ENCODE results near the gene SUGP2.
"Not testable (repeated sequence)": the region's sequence is repeated elsewhere in the genome, so short reads cannot be mapped to it uniquely, and the experiment has no call there.

SUGP2 gene

DNA sequence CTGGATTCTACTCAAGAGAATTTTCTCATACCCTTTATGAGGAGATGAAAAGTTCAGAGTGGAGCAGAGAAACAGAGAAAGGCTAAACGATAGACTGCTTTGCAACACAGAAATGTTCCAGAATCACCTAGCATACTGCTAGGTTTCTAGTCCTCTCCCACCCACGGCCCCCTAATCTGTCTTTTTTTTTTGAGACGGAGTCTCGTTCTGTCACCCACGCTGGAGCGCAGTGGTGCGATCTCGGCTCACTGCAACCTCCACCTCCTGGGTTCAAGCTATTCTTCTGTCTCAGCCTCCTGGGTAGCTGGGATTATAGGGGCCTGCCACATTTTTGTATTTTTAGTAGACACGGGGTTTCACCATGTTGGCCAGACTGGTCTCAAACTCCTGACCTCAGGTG lies 4.8 kb downstream of the SUGP2 start:
- DNase-seq, result no peak

DNA sequence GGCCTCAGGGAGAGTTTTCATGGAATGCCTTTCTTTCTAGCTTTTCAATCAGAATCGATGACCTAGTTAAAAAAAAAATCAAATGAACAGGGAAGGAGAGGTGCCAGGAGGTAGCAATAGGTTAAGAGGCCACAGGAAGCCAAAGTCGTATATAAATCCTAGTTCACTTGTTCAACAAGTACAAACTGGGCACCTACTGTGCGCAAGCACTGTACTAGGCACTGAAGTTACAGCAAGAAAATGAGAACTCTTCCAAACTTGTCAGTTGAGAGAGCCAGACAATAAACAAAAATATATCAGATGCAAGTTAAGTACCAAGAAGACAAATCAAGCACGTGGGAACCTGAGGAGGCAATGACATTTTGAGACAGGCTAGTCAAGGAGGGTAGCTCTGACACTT lies 6.1 kb downstream of the SUGP2 start:
- no peak for DNase-seq

GRCh38 chr19:19026299-19026971 lies 6.9 kb downstream of the SUGP2 start:
- no peak for DNase-seq

- DNase-seq, result no peak
Observed at GRCh38 chr19:19025861-19026260, 7.5 kb downstream of the SUGP2 start.

- not testable (repeated sequence) for DNase-seq
Observed at GRCh38 chr19:19023376-19023775, 9.9 kb downstream of the SUGP2 start.

GRCh38 chr19:19022380-19022961 lies 10.8 kb downstream of the SUGP2 start:
- DNase-seq, result no peak

DNA sequence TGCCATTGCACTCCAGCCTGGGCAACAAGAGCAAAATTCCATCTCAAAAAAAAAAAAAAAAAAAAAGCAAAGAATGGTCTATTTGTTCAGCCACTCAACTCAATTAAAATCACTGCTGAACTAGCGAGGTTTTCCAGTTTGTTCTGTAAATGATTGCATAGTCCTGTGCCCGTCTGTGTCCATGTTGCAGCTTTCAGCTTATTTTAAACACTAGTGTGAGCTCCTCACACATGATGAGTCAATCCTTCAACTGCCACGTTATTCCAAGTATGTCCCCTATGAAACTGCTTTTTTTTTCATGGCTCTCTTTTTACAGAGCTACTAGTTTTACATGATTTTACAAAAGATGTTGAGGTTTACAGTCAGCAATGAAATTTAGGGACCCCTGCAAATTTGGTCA lies 12.2 kb downstream of the SUGP2 start:
- DNase-seq, result no peak

DNA sequence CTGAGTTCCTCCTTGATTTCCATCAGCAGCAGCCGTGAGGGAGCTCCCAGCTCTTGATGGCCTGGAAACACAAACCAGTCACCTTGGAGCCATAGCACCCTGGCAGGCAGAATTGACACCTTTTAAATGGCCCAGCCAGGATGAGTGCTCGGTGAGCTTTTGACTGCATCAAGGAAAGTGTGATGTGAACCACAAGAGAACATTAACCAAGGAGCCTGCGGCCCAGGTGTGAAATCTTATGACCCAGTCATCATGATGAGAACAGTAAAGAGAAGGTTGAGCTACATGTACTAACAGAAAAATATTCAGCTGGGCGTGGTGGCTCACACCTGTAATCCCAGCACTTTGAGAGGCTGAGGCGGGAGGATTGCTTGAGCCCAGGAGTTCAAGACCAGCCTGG lies 22.8 kb downstream of the SUGP2 start:
- no peak for DNase-seq

DNA sequence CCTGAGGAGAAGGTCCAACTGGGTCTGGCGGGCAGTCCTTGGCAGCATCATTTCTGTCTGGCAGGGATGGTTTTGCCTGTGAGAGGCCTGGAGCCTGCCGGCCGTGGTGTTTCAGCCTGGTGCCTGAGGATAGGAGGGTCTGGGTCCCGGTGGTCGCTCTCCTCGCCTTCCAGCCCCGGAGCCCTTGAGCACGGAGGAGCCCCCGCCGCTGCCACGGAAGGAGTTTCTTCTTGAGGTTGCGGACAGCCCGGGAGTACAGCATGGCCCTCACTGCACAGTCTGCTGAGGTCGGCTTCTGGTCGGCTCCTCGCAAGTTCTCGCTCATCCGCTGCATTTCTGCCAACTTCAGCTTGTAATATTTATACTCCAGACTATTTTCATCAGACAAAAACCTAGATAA lies 23.4 kb downstream of the SUGP2 start:
- DNase-seq, result no peak

DNA sequence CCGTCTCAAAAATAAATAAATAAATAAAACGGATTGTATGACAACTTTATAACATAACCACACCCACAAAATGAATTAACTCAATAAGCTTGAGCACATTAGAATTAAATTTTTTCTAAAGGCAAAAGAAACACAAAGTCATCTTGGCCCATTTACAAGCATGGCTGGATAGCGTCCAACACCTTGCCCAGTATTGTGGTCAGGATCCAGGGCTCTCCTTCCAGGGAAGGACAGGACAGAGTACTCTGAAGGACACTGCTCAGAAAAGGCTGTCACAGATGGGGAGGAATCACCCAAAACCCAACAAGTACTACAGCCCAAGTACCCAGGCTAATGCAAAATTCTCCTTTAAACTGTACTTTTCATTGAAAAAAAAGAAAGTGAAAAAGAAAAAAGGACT lies 27.1 kb downstream of the SUGP2 start:
- no peak for DNase-seq

GRCh38 chr19:19004144-19004543 lies 29.2 kb downstream of the SUGP2 start:
- DNase-seq, result no peak

GRCh38 chr19:18999896-19000620 lies 33.3 kb downstream of the SUGP2 start:
- DNase-seq, result no peak

DNA sequence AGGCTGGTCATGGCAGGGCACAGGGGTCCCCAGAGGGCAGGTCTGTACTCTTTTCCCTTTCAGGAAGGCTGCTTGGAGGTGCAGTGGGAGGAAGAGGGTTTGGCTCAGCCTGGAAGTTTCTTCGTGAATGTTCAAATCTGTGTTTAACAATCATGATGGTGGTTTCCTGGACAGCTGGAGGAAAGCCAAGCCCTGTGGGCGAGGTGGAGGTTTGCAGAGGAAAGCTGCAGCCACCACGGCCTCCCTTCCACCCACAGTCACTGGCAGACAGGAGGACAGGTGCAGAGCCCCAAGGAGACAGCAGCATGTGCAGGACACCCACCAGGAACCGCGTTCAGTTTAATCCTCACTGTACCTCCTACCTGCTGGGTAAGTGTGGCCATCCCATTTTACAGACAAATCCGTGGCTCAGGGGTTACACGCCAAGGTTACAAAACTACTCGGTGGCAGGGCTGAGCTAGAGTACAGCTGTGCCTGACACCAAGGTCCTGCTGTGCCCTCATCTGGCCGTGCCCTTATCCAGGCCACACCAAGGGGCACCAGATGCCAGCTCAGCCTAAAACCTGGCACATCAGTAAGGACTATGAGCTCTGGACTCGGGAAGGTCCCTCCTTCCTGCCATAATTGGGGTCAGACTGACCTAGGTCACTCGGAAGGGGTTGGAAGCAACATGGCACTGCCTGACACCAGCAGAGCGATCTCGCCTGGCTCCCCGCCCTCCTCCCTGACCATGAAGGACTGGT lies 34.1 kb downstream of the SUGP2 start:
- peak in 1 of 2 experiments; percentile 7 for DNase-seq

- no peak for DNase-seq
Observed at GRCh38 chr19:18998276-18998675, 35.0 kb downstream of the SUGP2 start.

DNA sequence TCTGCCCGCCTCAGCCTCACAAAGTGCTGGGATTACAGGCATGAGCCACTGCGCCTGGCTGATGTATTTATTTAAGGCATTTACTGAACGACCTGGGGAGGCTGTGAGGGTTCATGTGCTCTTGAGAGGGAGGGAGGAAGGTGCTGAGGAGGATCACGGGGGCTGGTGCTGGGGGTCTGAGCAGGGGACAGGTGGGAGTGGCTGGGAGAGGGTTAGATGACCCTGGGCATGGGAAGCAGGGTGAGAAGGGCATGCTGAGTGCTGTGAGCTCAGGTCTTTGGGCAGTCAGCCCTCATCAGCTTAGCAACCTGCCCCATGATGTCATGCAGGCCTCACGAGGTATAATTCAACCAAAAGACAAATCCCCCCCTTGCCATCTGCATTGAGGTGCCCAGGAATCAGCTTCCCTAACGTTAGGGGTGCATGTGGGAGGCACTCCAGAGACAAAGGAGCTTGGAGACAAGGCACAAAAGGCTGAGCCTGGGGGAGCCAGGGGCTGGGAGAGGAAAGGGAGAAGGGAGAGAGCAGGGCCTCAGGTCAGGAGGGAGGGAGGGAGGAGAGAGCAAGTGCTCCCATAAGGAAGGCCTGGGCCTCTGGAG lies 36.4 kb downstream of the SUGP2 start:
- DNase-seq, result no peak

DNA sequence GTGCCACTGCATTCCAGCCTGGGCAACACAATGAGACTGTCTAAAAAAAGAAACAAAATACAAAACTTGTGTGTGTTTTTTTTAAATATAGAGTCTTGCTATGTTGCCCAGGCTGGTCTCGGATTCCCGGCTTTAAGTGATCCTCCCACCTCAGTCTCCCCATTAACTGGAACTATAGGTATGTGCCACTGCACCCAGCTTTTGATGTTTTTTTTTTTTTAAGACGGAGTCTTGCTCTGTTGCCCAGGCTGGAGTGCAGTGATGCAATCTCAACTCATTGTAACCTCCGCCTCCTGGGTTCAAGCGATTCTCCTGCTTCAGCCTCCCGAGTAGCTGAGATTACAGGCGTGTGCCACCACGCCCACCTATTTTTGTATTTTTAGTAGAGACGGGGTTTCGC lies 37.0 kb downstream of the SUGP2 start:
- DNase-seq, result no peak

- peak; percentile 30 to 33 for DNase-seq
Observed at GRCh38 chr19:18995804-18996241, 37.5 kb downstream of the SUGP2 start.

- no peak for DNase-seq
Observed at GRCh38 chr19:18993115-18993514, 40.2 kb downstream of the SUGP2 start.

DNA sequence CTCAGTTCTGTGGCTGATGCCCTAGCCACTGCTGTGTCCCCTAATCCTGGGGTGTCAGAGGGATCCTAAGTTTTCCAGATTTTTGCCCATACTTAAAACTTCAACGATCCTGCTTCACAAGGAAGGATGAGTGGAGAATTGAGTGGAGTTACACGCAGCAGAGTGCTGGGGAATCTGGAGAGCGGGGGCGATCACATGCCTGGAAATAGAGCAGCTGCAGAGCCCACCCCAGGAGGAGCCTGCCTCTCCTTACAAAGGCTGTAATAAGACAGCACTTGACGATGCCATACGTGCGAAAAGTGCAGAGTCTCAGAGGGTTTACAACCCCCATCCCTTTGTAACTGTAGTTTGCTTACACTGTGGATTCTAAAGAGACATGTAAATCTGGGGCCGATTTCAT lies 40.6 kb downstream of the SUGP2 start:
- DNase-seq, result no peak

DNA sequence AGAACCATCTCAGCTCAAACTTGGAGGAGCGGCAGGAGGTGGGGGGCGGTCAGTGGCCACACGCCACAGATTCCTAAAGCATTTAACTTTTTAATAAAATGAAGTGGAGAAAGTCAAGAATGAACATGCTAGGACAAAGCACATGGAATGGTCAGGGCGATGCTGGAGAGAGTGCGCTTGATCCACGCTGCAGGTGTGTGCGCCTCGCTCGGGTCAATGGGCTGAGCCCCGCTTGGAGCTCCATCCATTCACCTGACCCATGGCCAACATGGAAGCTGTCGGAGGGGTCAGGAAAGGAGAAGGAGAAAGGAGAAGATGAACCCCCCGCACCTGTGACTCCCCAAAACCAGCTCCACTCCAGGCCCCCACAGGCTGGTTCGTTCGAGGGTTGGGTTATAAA lies 41.8 kb downstream of the SUGP2 start:
- no peak for DNase-seq

GRCh38 chr19:18991006-18991405 lies 42.3 kb downstream of the SUGP2 start:
- no peak for DNase-seq

DNA sequence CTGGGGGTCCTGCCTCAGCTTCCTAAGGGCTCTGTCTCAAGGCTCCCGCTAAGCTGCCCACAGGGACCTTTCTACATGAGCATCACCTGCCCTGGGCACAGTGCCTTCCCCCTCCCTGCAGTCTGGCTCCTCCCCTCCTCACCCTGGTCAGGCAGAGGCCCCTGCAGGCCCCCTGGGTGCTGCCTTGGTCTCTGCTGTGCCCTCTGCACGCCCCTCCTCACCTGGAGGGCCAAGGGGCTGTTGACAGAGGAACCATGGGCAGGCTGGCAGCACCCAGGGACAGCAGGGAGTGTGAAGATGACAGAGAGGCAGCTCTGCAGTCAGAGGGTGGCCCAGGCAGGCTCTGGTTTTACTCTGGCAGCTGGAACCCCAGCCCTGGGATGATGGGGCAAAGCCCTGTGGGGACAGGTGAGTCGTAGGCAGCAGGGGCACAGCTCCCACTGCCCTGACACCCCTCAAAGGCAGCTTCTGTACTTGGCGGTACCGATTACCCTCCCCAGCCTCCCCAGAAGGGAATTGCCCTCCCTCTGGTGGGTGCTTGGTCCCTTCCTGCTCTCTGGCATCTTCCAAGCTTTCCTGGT lies 43.1 kb downstream of the SUGP2 start:
- DNase-seq, result no peak

DNA sequence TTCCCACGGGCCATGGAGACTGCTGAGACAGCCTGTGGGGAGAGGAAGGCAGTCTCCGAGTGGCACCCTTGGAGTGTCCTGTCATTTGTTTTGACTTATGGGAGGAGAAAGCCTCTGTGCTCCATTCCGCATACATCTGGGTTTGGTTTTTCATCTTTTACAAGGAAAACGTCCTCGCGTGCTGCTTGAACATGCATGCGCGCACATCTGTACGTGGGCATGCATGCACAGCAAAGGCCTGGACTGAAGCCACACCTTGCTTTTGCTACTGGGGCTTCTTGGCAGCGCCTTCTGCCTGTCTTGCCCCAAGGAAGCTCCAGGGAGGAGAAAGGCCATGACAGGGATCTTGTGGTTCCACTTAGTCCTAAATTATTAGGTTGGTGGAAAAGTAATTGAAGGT lies 44.0 kb downstream of the SUGP2 start:
- no peak for DNase-seq

Data from SHP77 (cell line).